ENCODE measurements around the gene MYRF.

- TF ChIP-seq CTCF (IDR thresholded peaks at IDR 0.05) (no peak), EZH2 (IDR thresholded peaks at IDR 0.05; ENCODE audit: borderline replicate concordance, insufficient read depth, low read depth, low read length, poor library complexity, severe bottlenecking) (no peak)
These were observed 81.0 kb downstream of the MYRF start for GRCh38 chr11:61833471-61833870.

Data from B cell (primary cell).